GM19035 (cell line): ENCODE data around the gene TTC24.

ENCODE experiments used
- ATAC-seq: cut with Tn5 transposase; IDR thresholded peaks from one replicate; pipeline ENCODE4 v1.9.1; 2021; ENCODE audit not compliant: unreplicated experiment

The TTC24 gene

GRCh38 chr1:156553860-156554485 lies 25.6 kb upstream of the TTC24 start:
- ATAC-seq = no peak

GRCh38 chr1:156554971-156555370 lies 24.6 kb upstream of the TTC24 start:
- no peak for ATAC-seq

- no peak for ATAC-seq
Measured at GRCh38 chr1:156555715-156556114, 23.8 kb upstream of the TTC24 start.

GRCh38 chr1:156556354-156556753 lies 23.2 kb upstream of the TTC24 start:
- ATAC-seq = no peak

GRCh38 chr1:156559086-156559796 lies 20.3 kb upstream of the TTC24 start:
- no peak for ATAC-seq

- ATAC-seq = no peak
Measured at GRCh38 chr1:156559797-156560385, 19.6 kb upstream of the TTC24 start.

GRCh38 chr1:156560585-156561163 lies 18.8 kb upstream of the TTC24 start:
- ATAC-seq = no peak

GRCh38 chr1:156565519-156565918 lies 14.0 kb upstream of the TTC24 start:
- no peak for ATAC-seq

GRCh38 chr1:156566436-156566835 lies 13.1 kb upstream of the TTC24 start:
- ATAC-seq = no peak

GRCh38 chr1:156571261-156571852 lies 8.2 kb upstream of the TTC24 start:
- no peak for ATAC-seq

- ATAC-seq = peak; percentile 64
Measured at GRCh38 chr1:156571919-156572662, 7.4 kb upstream of the TTC24 start, which contains the start of gene IQGAP3. Gene IQGAP3 (minus strand): TSS chr1:156572565. CDS start chr1:156572529, 36 bp downstream.

GRCh38 chr1:156572663-156573018 lies 6.9 kb upstream of the TTC24 start:
- no peak for ATAC-seq

- no peak for ATAC-seq
Measured at GRCh38 chr1:156574039-156574633, 5.4 kb upstream of the TTC24 start.

GRCh38 chr1:156577550-156577949 lies 2.0 kb upstream of the TTC24 start:
- no peak for ATAC-seq

GRCh38 chr1:156578055-156578454 lies 1.5 kb upstream of the TTC24 start:
- no peak for ATAC-seq

GRCh38 chr1:156581661-156582387 lies 2.3 kb downstream of the TTC24 start:
- ATAC-seq = no peak

- no peak for ATAC-seq
Measured at GRCh38 chr1:156582388-156583017, 3.0 kb downstream of the TTC24 start.

- ATAC-seq = no peak
Measured at GRCh38 chr1:156583821-156584622, 4.5 kb downstream of the TTC24 start.

- ATAC-seq = no peak
Measured at GRCh38 chr1:156584813-156585212, 5.3 kb downstream of the TTC24 start.
